ENCODE results near the gene UMOD. TPM values are rescaled to one million over a fixed set of nuclear protein-coding genes. Genes with fewer than 3 reads are reported as not detected.
"Not testable (repeated sequence)": the region's sequence is repeated elsewhere in the genome, so short reads cannot be mapped to it uniquely, and the experiment has no call there.

UMOD gene
- total RNA-seq, 1 experiment from 2014 or later: not detected

GRCh38 chr16:20323591-20324117 is 28.9 kb downstream of the UMOD start:
- DNase-seq (ENCODE audit: extremely low read depth, low read depth): no peak

GRCh38 chr16:20322696-20323095 is 29.8 kb downstream of the UMOD start:
- DNase-seq (ENCODE audit: extremely low read depth, low read depth): no peak

GRCh38 chr16:20321671-20322070 is 30.8 kb downstream of the UMOD start:
- DNase-seq (ENCODE audit: extremely low read depth, low read depth): no peak

- not testable (repeated sequence) for DNase-seq (ENCODE audit: extremely low read depth, low read depth)
Measured at GRCh38 chr16:20321051-20321450, 31.5 kb downstream of the UMOD start.

GRCh38 chr16:20320592-20320991 is 31.9 kb downstream of the UMOD start:
- DNase-seq (ENCODE audit: extremely low read depth, low read depth): no peak

- DNase-seq (ENCODE audit: extremely low read depth, low read depth): no peak
Measured at GRCh38 chr16:20320178-20320577, 32.3 kb downstream of the UMOD start.

- DNase-seq (ENCODE audit: extremely low read depth, low read depth): no peak
Measured at GRCh38 chr16:20319406-20319805, 33.1 kb downstream of the UMOD start.

GRCh38 chr16:20318437-20318836 is 34.1 kb downstream of the UMOD start:
- no peak for DNase-seq (ENCODE audit: extremely low read depth, low read depth)

GRCh38 chr16:20318006-20318405 is 34.5 kb downstream of the UMOD start:
- DNase-seq (ENCODE audit: extremely low read depth, low read depth): no peak

- no peak for DNase-seq (ENCODE audit: extremely low read depth, low read depth)
Measured at GRCh38 chr16:20317117-20317516, 35.4 kb downstream of the UMOD start.

GRCh38 chr16:20316715-20317114 is 35.8 kb downstream of the UMOD start:
- DNase-seq (ENCODE audit: extremely low read depth, low read depth): no peak

- DNase-seq (ENCODE audit: extremely low read depth, low read depth): no peak
Measured at GRCh38 chr16:20315764-20316163, 36.8 kb downstream of the UMOD start.

- no peak for DNase-seq (ENCODE audit: extremely low read depth, low read depth)
Measured at GRCh38 chr16:20314575-20314974, 37.9 kb downstream of the UMOD start.

- no peak for DNase-seq (ENCODE audit: extremely low read depth, low read depth)
Measured at GRCh38 chr16:20313741-20314140, 38.8 kb downstream of the UMOD start.

- not testable (repeated sequence) for DNase-seq (ENCODE audit: extremely low read depth, low read depth)
Measured at GRCh38 chr16:20312536-20313095, 39.9 kb downstream of the UMOD start.

- no peak for DNase-seq (ENCODE audit: extremely low read depth, low read depth)
Measured at GRCh38 chr16:20311548-20311947, 41.0 kb downstream of the UMOD start.

GRCh38 chr16:20310421-20311395 is 41.8 kb downstream of the UMOD start:
- no peak for DNase-seq (ENCODE audit: extremely low read depth, low read depth)

GRCh38 chr16:20309786-20310185 is 42.7 kb downstream of the UMOD start:
- DNase-seq (ENCODE audit: extremely low read depth, low read depth): no peak

- DNase-seq (ENCODE audit: extremely low read depth, low read depth): no peak
Measured at GRCh38 chr16:20308801-20309590, 43.5 kb downstream of the UMOD start.

- DNase-seq (ENCODE audit: extremely low read depth, low read depth): no peak
Measured at GRCh38 chr16:20308266-20308665, 44.2 kb downstream of the UMOD start.

- no peak for DNase-seq (ENCODE audit: extremely low read depth, low read depth)
Measured at GRCh38 chr16:20307791-20308190, 44.7 kb downstream of the UMOD start.

Measured in NCI-H460 (cell line).